ENCODE results near the gene ACAD10. TPM values are rescaled to one million over a fixed set of nuclear protein-coding genes. Genes with fewer than 3 reads are reported as not detected.

ACAD10 gene
- total and polyA plus RNA-seq, 2 donors from 2014 or later, result 33.7 to 47.0 TPM

GRCh38 chr12:111692575-111693210 is 6.8 kb downstream of the ACAD10 start:
- Histone ChIP-seq H3K36me3 (ENCODE audit: control insufficient read depth in 2 of 3, insufficient read depth in 3 of 3, low read length in 3 of 3) (peaks cover 0 to 24% (median 18%) of the 10 kb centered on the region in 3 donors), H3K27ac (ENCODE audit: low read depth in 2 of 2, low read length in 2 of 2) (no peak overlapping the region), H3K27me3 (ENCODE audit: control insufficient read depth, insufficient read depth, low read length) (no peaks in the 10 kb centered on the region), H3K9me3 (ENCODE audit: control insufficient read depth in 2 of 3, insufficient read depth in 1 of 3, low read length in 3 of 3) (no peaks in the 10 kb centered on the region), H3K4me3 (ENCODE audit: low read length in 3 of 3) (no peak overlapping the region), H3K9ac (ENCODE audit: low read length in 3 of 3) (no peak overlapping the region), H3K4me1 (ENCODE audit: control insufficient read depth in 2 of 3, insufficient read depth in 2 of 3, low read depth in 1 of 3, low read length in 3 of 3) (no peaks in the 10 kb centered on the region)
- TF ChIP-seq CTCF (IDR thresholded peaks at IDR 0.05; ENCODE audit: borderline replicate concordance, extremely low read depth, insufficient read depth), result no peak
- DNase-seq (no peak), FAIRE-seq (no peak)
- intact Hi-C loops (cut with DNase I), result no loop called here

GRCh38 chr12:111693818-111694217 is 8.0 kb downstream of the ACAD10 start:
- Histone ChIP-seq H3K9ac (ENCODE audit: low read length in 3 of 3) (no peak overlapping the region), H3K4me1 (ENCODE audit: control insufficient read depth in 2 of 3, insufficient read depth in 2 of 3, low read depth in 1 of 3, low read length in 3 of 3) (no peaks in the 10 kb centered on the region), H3K9me3 (ENCODE audit: control insufficient read depth in 2 of 3, insufficient read depth in 1 of 3, low read length in 3 of 3) (no peaks in the 10 kb centered on the region), H3K4me3 (ENCODE audit: low read length in 3 of 3) (no peak overlapping the region), H3K36me3 (ENCODE audit: control insufficient read depth in 2 of 3, insufficient read depth in 3 of 3, low read length in 3 of 3) (peaks cover 0 to 24% (median 18%) of the 10 kb centered on the region in 3 donors), H3K27ac (ENCODE audit: low read depth in 2 of 2, low read length in 2 of 2) (no peak overlapping the region), H3K27me3 (ENCODE audit: control insufficient read depth, insufficient read depth, low read length) (no peaks in the 10 kb centered on the region)
- intact Hi-C loops (cut with DNase I), result no loop called here
- DNase-seq (no peak), FAIRE-seq (no peak)
- no peak for TF ChIP-seq CTCF (IDR thresholded peaks at IDR 0.05; ENCODE audit: borderline replicate concordance, extremely low read depth, insufficient read depth)

GRCh38 chr12:111699962-111700361 is 14.1 kb downstream of the ACAD10 start:
- FAIRE-seq, result no peak
- no peak for DNase-seq
- Histone ChIP-seq H3K36me3 (ENCODE audit: control insufficient read depth in 2 of 3, insufficient read depth in 3 of 3, low read length in 3 of 3) (peaks cover 2 to 19% (median 9%) of the 10 kb centered on the region in 3 donors), H3K4me3 (ENCODE audit: low read length in 3 of 3) (no peak overlapping the region), H3K27ac (ENCODE audit: low read depth in 2 of 2, low read length in 2 of 2) (no peak overlapping the region), H3K9me3 (ENCODE audit: control insufficient read depth in 2 of 3, insufficient read depth in 1 of 3, low read length in 3 of 3) (no peaks in the 10 kb centered on the region), H3K27me3 (ENCODE audit: control insufficient read depth, insufficient read depth, low read length) (no peaks in the 10 kb centered on the region), H3K9ac (ENCODE audit: low read length in 3 of 3) (no peak overlapping the region), H3K4me1 (ENCODE audit: control insufficient read depth in 2 of 3, insufficient read depth in 2 of 3, low read depth in 1 of 3, low read length in 3 of 3) (no peaks in the 10 kb centered on the region)
- TF ChIP-seq CTCF (IDR thresholded peaks at IDR 0.05; ENCODE audit: borderline replicate concordance, extremely low read depth, insufficient read depth), result no peak
- intact Hi-C loops (cut with DNase I), result no loop called here

GRCh38 chr12:111705672-111706071 is 19.8 kb downstream of the ACAD10 start:
- intact Hi-C loops (cut with DNase I), result no loop called here

More at GRCh38 chr12:111705672-111706071, 19.8 kb downstream of the ACAD10 start:
- Histone ChIP-seq H3K4me3 (ENCODE audit: low read length in 3 of 3) (no peak overlapping the region), H3K36me3 (ENCODE audit: control insufficient read depth in 2 of 3, insufficient read depth in 3 of 3, low read length in 3 of 3) (peaks cover 2 to 31% (median 22%) of the 10 kb centered on the region in 3 donors), H3K4me1 (ENCODE audit: control insufficient read depth in 2 of 3, insufficient read depth in 2 of 3, low read depth in 1 of 3, low read length in 3 of 3) (peaks cover 0 to 2% (median 0%) of the 10 kb centered on the region in 3 donors), H3K9me3 (ENCODE audit: control insufficient read depth in 2 of 3, insufficient read depth in 1 of 3, low read length in 3 of 3) (no peaks in the 10 kb centered on the region), H3K27me3 (ENCODE audit: control insufficient read depth, insufficient read depth, low read length) (no peaks in the 10 kb centered on the region), H3K9ac (ENCODE audit: low read length in 3 of 3) (no peak overlapping the region), H3K27ac (ENCODE audit: low read depth in 2 of 2, low read length in 2 of 2) (no peak overlapping the region)
- no peak for TF ChIP-seq CTCF (IDR thresholded peaks at IDR 0.05; ENCODE audit: borderline replicate concordance, extremely low read depth, insufficient read depth)
- FAIRE-seq, result no peak
- no peak for DNase-seq
